ENCODE measurements around the gene SEMA5B. TPM values are rescaled to one million over a fixed set of nuclear protein-coding genes. Genes with fewer than 3 reads are reported as not detected.

The SEMA5B gene
- total and polyA plus RNA-seq, 2 experiments from 2014 or later, result 8.0 to 26.8 TPM

- H3K4me2 ChIP-seq, result no peak overlapping the region
- H4K20me1 ChIP-seq (replicated peaks; ENCODE audit: insufficient read depth), result no peaks in the 10 kb centered on the region
- TF ChIP-seq EZH2phosphoT487 (IDR thresholded peaks at IDR 0.05; ENCODE audit: unreplicated experiment) (no peak), ZNF114 (CRISPR knock-in tag; IDR thresholded peaks at IDR 0.05) (no peak)
- H3K36me3 ChIP-seq (ENCODE audit: insufficient read depth), result no peaks in the 10 kb centered on the region
- H3F3A ChIP-seq (replicated peaks; ENCODE audit: low read depth), result no peaks in the 10 kb centered on the region
- Mint-ChIP-seq H3K36me3 (ENCODE audit: low read depth) (no peaks in the 10 kb centered on the region), H3K4me1 (peaks cover 12% of the 10 kb centered on the region; the same call in 2 of the 3 replicates), H3K27me3 (ENCODE audit: insufficient read depth, low read depth, poor library complexity) (no peaks in the 10 kb centered on the region), H3K4me3 (no peak overlapping the region), H3K9me3 (no peaks in the 10 kb centered on the region), H3K27ac (no peak overlapping the region)
- no peak for DNase-seq (ENCODE audit: low spot score)
- no peaks in the 10 kb centered on the region for H3K79me2 ChIP-seq (replicated peaks; ENCODE audit: insufficient read depth)
- H3K27me3 ChIP-seq (ENCODE audit: insufficient read depth), result no peaks in the 10 kb centered on the region
- H3K4me1 ChIP-seq (ENCODE audit: insufficient read depth), result peaks cover 3% of the 10 kb centered on the region; the same call in 1 of the 2 replicates
- H2AFZ ChIP-seq, result no peak overlapping the region
- H3K9me2 ChIP-seq (ENCODE audit: insufficient read depth), result no peaks in the 10 kb centered on the region
- H3K4me3 ChIP-seq, result no peak overlapping the region
- no peak overlapping the region; the same call in 1 of the 2 replicates for H3K27ac ChIP-seq (ENCODE audit: low read depth)
- no peak for ATAC-seq
Observed at GRCh38 chr3:122868322-122868721, 159.2 kb downstream of the SEMA5B start.

DNA sequence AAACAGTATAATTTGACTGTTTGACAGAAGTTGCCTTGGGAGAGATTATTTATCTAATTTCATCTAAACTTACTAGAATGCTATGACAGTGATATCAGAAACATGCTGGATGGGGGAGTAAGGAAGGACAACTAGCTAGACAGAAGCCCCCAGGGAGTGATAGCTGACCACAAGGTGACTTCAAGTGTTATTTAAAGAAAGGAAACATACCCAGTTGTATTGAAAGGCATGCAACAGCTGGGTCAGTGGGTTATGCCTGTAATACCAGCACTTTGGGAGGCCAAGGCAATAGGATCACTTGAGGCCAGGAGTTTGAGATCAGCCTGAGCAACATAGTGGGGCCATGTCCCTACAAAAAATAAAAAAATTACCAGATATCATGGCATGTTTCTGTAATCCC, 163.1 kb downstream of the SEMA5B start:
- Mint-ChIP-seq H3K27ac (no peak overlapping the region), H3K36me3 (ENCODE audit: low read depth) (no peaks in the 10 kb centered on the region), H3K4me3 (no peak overlapping the region), H3K4me1 (peaks cover 3% of the 10 kb centered on the region; the same call in 1 of the 3 replicates), H3K27me3 (ENCODE audit: insufficient read depth, low read depth, poor library complexity) (no peaks in the 10 kb centered on the region), H3K9me3 (no peaks in the 10 kb centered on the region)
- Histone ChIP-seq H3K9me2 (ENCODE audit: insufficient read depth) (no peaks in the 10 kb centered on the region), H4K20me1 (replicated peaks; ENCODE audit: insufficient read depth) (no peaks in the 10 kb centered on the region), H3K4me3 (no peak overlapping the region), H3K4me1 (ENCODE audit: insufficient read depth) (no peaks in the 10 kb centered on the region), H3K27ac (ENCODE audit: low read depth) (no peak overlapping the region), H3K36me3 (ENCODE audit: insufficient read depth) (no peaks in the 10 kb centered on the region), H3K27me3 (ENCODE audit: insufficient read depth) (no peaks in the 10 kb centered on the region), H2AFZ (no peak overlapping the region), H3F3A (replicated peaks; ENCODE audit: low read depth) (no peaks in the 10 kb centered on the region), H3K79me2 (replicated peaks; ENCODE audit: insufficient read depth) (no peaks in the 10 kb centered on the region), H3K4me2 (no peak overlapping the region)
- DNase-seq (ENCODE audit: low spot score) (no peak), ATAC-seq (no peak)
- TF ChIP-seq CREB1 (CRISPR knock-in tag; IDR thresholded peaks at IDR 0.05; ENCODE audit: low read depth), result no peak
- no peak for TF ChIP-seq EZH2phosphoT487 (IDR thresholded peaks at IDR 0.05; ENCODE audit: unreplicated experiment)
- TF ChIP-seq STAT1 (IDR thresholded peaks at IDR 0.05; ENCODE audit: unreplicated experiment), result no peak
- no peak for TF ChIP-seq ZNF114 (CRISPR knock-in tag; IDR thresholded peaks at IDR 0.05)
- TF ChIP-seq EZH2 (IDR thresholded peaks at IDR 0.05; ENCODE audit: low read depth, unreplicated experiment), result no peak

DNA sequence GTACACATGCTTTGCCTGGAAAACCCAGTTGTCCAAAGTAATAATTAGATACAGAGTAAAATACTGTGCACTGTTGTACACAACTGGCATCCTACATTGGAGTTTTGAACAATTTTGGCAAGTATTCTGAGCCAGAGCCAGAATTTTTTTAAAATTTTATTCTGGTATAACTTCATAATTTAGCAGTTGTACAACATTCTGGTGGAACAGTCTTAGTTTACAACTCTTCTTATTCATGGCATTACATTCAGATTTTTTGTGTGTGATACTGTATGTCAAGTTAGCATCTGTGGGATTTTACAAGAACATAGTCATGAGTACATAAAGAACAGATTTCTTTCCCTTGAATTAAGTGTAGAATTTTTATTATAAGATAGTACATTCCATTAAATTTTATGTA, 165.2 kb downstream of the SEMA5B start:
- Mint-ChIP-seq H3K27me3 (ENCODE audit: insufficient read depth, low read depth, poor library complexity) (no peaks in the 10 kb centered on the region), H3K27ac (no peak overlapping the region), H3K4me1 (peaks cover 3% of the 10 kb centered on the region; the same call in 1 of the 3 replicates), H3K4me3 (no peak overlapping the region), H3K36me3 (ENCODE audit: low read depth) (no peaks in the 10 kb centered on the region), H3K9me3 (no peaks in the 10 kb centered on the region)
- DNase-seq (ENCODE audit: low spot score) (no peak), ATAC-seq (no peak)
- no peak overlapping the region for H2AFZ ChIP-seq
- no peak overlapping the region for H3K4me2 ChIP-seq
- no peaks in the 10 kb centered on the region for H3K9me2 ChIP-seq (ENCODE audit: insufficient read depth)
- no peaks in the 10 kb centered on the region for H3K79me2 ChIP-seq (replicated peaks; ENCODE audit: insufficient read depth)
- H4K20me1 ChIP-seq (replicated peaks; ENCODE audit: insufficient read depth), result no peaks in the 10 kb centered on the region
- no peaks in the 10 kb centered on the region for H3K4me1 ChIP-seq (ENCODE audit: insufficient read depth)
- no peak overlapping the region for H3K27ac ChIP-seq (ENCODE audit: low read depth)
- no peaks in the 10 kb centered on the region for H3K36me3 ChIP-seq (ENCODE audit: insufficient read depth)
- H3F3A ChIP-seq (replicated peaks; ENCODE audit: low read depth), result no peaks in the 10 kb centered on the region
- no peaks in the 10 kb centered on the region for H3K27me3 ChIP-seq (ENCODE audit: insufficient read depth)
- no peak overlapping the region for H3K4me3 ChIP-seq
- no peak for TF ChIP-seq EZH2phosphoT487 (IDR thresholded peaks at IDR 0.05; ENCODE audit: unreplicated experiment)
- TF ChIP-seq JUNB (IDR thresholded peaks at IDR 0.05; ENCODE audit: unreplicated experiment), result no peak
- TF ChIP-seq, protein P1, sequence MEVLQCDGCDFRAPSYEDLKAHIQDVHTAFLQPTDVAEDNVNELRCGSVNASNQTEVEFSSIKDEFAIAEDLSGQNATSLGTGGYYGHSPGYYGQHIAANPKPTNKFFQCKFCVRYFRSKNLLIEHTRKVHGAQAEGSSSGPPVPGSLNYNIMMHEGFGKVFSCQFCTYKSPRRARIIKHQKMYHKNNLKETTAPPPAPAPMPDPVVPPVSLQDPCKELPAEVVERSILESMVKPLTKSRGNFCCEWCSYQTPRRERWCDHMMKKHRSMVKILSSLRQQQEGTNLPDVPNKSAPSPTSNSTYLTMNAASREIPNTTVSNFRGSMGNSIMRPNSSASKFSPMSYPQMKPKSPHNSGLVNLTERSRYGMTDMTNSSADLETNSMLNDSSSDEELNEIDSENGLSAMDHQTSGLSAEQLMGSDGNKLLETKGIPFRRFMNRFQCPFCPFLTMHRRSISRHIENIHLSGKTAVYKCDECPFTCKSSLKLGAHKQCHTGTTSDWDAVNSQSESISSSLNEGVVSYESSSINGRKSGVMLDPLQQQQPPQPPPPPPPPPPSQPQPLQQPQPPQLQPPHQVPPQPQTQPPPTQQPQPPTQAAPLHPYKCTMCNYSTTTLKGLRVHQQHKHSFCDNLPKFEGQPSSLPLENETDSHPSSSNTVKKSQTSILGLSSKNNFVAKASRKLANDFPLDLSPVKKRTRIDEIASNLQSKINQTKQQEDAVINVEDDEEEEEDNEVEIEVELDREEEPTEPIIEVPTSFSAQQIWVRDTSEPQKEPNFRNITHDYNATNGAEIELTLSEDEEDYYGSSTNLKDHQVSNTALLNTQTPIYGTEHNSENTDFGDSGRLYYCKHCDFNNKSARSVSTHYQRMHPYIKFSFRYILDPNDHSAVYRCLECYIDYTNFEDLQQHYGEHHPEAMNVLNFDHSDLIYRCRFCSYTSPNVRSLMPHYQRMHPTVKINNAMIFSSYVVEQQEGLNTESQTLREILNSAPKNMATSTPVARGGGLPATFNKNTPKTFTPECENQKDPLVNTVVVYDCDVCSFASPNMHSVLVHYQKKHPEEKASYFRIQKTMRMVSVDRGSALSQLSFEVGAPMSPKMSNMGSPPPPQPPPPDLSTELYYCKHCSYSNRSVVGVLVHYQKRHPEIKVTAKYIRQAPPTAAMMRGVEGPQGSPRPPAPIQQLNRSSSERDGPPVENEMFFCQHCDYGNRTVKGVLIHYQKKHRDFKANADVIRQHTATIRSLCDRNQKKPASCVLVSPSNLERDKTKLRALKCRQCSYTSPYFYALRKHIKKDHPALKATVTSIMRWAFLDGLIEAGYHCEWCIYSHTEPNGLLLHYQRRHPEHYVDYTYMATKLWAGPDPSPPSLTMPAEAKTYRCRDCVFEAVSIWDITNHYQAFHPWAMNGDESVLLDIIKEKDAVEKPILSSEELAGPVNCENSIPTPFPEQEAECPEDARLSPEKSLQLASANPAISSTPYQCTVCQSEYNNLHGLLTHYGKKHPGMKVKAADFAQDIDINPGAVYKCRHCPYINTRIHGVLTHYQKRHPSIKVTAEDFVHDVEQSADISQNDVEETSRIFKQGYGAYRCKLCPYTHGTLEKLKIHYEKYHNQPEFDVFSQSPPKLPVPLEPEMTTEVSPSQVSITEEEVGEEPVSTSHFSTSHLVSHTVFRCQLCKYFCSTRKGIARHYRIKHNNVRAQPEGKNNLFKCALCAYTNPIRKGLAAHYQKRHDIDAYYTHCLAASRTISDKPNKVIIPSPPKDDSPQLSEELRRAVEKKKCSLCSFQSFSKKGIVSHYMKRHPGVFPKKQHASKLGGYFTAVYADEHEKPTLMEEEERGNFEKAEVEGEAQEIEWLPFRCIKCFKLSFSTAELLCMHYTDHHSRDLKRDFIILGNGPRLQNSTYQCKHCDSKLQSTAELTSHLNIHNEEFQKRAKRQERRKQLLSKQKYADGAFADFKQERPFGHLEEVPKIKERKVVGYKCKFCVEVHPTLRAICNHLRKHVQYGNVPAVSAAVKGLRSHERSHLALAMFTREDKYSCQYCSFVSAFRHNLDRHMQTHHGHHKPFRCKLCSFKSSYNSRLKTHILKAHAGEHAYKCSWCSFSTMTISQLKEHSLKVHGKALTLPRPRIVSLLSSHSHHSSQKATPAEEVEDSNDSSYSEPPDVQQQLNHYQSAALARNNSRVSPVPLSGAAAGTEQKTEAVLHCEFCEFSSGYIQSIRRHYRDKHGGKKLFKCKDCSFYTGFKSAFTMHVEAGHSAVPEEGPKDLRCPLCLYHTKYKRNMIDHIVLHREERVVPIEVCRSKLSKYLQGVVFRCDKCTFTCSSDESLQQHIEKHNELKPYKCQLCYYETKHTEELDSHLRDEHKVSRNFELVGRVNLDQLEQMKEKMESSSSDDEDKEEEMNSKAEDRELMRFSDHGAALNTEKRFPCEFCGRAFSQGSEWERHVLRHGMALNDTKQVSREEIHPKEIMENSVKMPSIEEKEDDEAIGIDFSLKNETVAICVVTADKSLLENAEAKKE (CRISPR knock-in tag; IDR thresholded peaks at IDR 0.05), result no peak
- TF ChIP-seq CTCF (conservative IDR thresholded peaks at IDR 0.05; ENCODE audit: low read depth in 2 of 2), result no peak
- no peak for TF ChIP-seq ZNF114 (CRISPR knock-in tag; IDR thresholded peaks at IDR 0.05)
- TF ChIP-seq POLR2AphosphoS5 (IDR thresholded peaks at IDR 0.05; ENCODE audit: low read depth), result no peak
